Endodermal cell (in vitro differentiated cells): ENCODE measurements around the gene CSTA. TPM values are rescaled to one million over a fixed set of nuclear protein-coding genes. Genes with fewer than 3 reads are reported as not detected.

Source experiments
- DNase-seq: peaks from one replicate; pipeline ENCODE4 v3.0.0-alpha.2; 2017
- H3K27ac ChIP-seq: 2 replicates; pipeline ENCODE4 v1.5.1; 2013; ENCODE audit warnings: mild to moderate bottlenecking, low read depth, low read length, moderate library complexity
- H3K27me3 ChIP-seq: 2 replicates; pipeline ENCODE4 v1.6.1; 2013; ENCODE audit warnings: mild to moderate bottlenecking, low read length, moderate library complexity; ENCODE audit not compliant: insufficient read depth, control insufficient read depth, poor library complexity, severe bottlenecking
- H3K36me3 ChIP-seq: 2 replicates; pipeline ENCODE4 v1.7.0; 2013; ENCODE audit warnings: mild to moderate bottlenecking, low read length, moderate library complexity; ENCODE audit not compliant: control insufficient read depth, insufficient read depth
- H3K4me1 ChIP-seq: one replicate; pipeline ENCODE4 v1.7.0; 2013; ENCODE audit warnings: low read length; ENCODE audit not compliant: control insufficient read depth, insufficient read depth
- H3K4me3 ChIP-seq: 2 replicates; pipeline ENCODE4 v1.5.1; 2013; ENCODE audit warnings: mild to moderate bottlenecking, low read length, moderate library complexity
- H3K9ac ChIP-seq: 2 replicates; pipeline ENCODE4 v1.6.1; 2013; ENCODE audit warnings: mild to moderate bottlenecking, low read length, moderate library complexity; ENCODE audit not compliant: poor library complexity, severe bottlenecking; ENCODE audit errors: extremely low read depth
- H3K9me3 ChIP-seq: 2 replicates; pipeline ENCODE4 v1.6.1; 2013; ENCODE audit warnings: mild to moderate bottlenecking, low read length, moderate library complexity; ENCODE audit not compliant: control insufficient read depth
- H3K27ac Mint-ChIP-seq: 2 replicates; pipeline ENCODE4 v1.8.0; 2020; ENCODE audit warnings: mixed read lengths
- H3K27me3 Mint-ChIP-seq: 2 replicates; pipeline ENCODE4 v1.8.0; 2021; ENCODE audit warnings: mild to moderate bottlenecking, mixed read lengths; ENCODE audit not compliant: insufficient read depth
- H3K36me3 Mint-ChIP-seq: 2 replicates; pipeline ENCODE4 v1.8.0; 2020; ENCODE audit warnings: low read depth, mixed read lengths
- H3K4me1 Mint-ChIP-seq: 2 replicates; pipeline ENCODE4 v1.8.0; 2020; ENCODE audit warnings: mixed read lengths
- H3K4me3 Mint-ChIP-seq: 2 replicates; pipeline ENCODE4 v1.8.0; 2020; ENCODE audit warnings: mild to moderate bottlenecking, moderate library complexity, mixed read lengths
- H3K9me3 Mint-ChIP-seq: 2 replicates; pipeline ENCODE4 v1.8.0; 2020; ENCODE audit warnings: mild to moderate bottlenecking, mixed read lengths
- CTCF ChIP-seq: fragments of 200-600 bp; sonication (generic); conservative IDR thresholded peaks from 2 replicates; pipeline ENCODE4 v1.5.0; 2021; ENCODE audit warnings: antibody characterized with exemption, mild to moderate bottlenecking
- WGBS, 2 experiments: methylation state at CpG; one replicate each; pipeline versions ENCODE4 v1.1.5 to v1.1.7; 2013; ENCODE audit warnings: missing lambda C conversion rate in 2 of 2, mixed read lengths in 1 of 2; ENCODE audit not compliant: insufficient coverage in 1 of 2, insufficient read length in 1 of 2; 5-methylcytosine and 5-hydroxymethylcytosine counted together
- total RNA-seq, 2 donors: library from RNA; stranded (reverse); fragmentation: NEBNext Ultra II Directional in 1 of 2; extraction: Animal tissue kit (Norgen Biotek cat#: 25700) in 1 of 2; gene quantifications; 2 replicates in 1 of 2; 3 replicates in 1 of 2; pipeline ENCODE4 v1.2.1, GENCODE V29; 2021

Gene CSTA
- total RNA-seq, 2 donors from 2014 or later = not detected

GRCh38 chr3:122307094-122307687 is 17.9 kb upstream of the CSTA start:
- no peak for DNase-seq
- H3K9ac ChIP-seq = no peak overlapping the region
- no peaks in the 10 kb centered on the region for H3K36me3 ChIP-seq
- TF ChIP-seq CTCF = no peak
- no peaks in the 10 kb centered on the region for H3K9me3 Mint-ChIP-seq
- peaks cover 92% of the 10 kb centered on the region for H3K27me3 ChIP-seq
- H3K27ac ChIP-seq = no peak overlapping the region
- H3K9me3 ChIP-seq = no peaks in the 10 kb centered on the region
- H3K4me3 ChIP-seq = no peak overlapping the region
- WGBS, 2 experiments = 84 to 95% methylated on average over 2 to 4 of the region's 4 CpGs
- H3K36me3 Mint-ChIP-seq = no peaks in the 10 kb centered on the region
- peaks cover 14% of the 10 kb centered on the region for H3K4me1 Mint-ChIP-seq
- H3K4me3 Mint-ChIP-seq = no peak overlapping the region
- peaks cover 3% of the 10 kb centered on the region for H3K4me1 ChIP-seq
- H3K27me3 Mint-ChIP-seq = peaks cover 69% of the 10 kb centered on the region
- no peak overlapping the region for H3K27ac Mint-ChIP-seq

DNA sequence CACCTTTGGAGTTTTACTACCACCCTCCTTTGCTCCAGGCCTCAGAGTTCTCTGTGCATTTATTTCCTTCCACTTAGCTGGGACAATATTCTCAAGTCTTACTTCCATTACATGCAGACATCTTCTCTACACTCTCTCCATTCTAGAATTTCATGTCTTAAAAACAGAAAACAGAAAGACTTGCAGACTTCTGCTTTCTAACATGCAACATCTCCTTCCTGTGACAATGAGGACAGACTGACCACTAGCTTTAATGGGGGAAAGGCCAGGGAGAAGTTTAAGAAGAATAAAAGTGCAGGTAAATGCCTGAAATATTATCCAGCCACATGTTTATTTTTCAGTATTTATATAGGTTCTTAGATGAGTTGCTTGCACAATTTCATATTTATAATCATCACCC is 17.1 kb upstream of the CSTA start:
- TF ChIP-seq CTCF = no peak
- no peak overlapping the region for H3K4me3 Mint-ChIP-seq
- H3K36me3 ChIP-seq = no peaks in the 10 kb centered on the region
- H3K36me3 Mint-ChIP-seq = no peaks in the 10 kb centered on the region
- H3K4me3 ChIP-seq = no peak overlapping the region
- H3K4me1 Mint-ChIP-seq = peaks cover 14% of the 10 kb centered on the region
- H3K4me1 ChIP-seq = peaks cover 3% of the 10 kb centered on the region
- H3K9me3 Mint-ChIP-seq = no peaks in the 10 kb centered on the region
- peaks cover 91% of the 10 kb centered on the region for H3K27me3 ChIP-seq
- no peaks in the 10 kb centered on the region for H3K9me3 ChIP-seq
- H3K27ac ChIP-seq = no peak overlapping the region
- no peak for DNase-seq
- H3K27ac Mint-ChIP-seq = no peak overlapping the region
- no peak overlapping the region for H3K9ac ChIP-seq
- H3K27me3 Mint-ChIP-seq = peaks cover 68% of the 10 kb centered on the region

GRCh38 chr3:122310361-122310760 is 14.7 kb upstream of the CSTA start:
- no peak for TF ChIP-seq CTCF
- Mint-ChIP-seq H3K4me3 (no peak overlapping the region), H3K4me1 (peaks cover 12% of the 10 kb centered on the region), H3K9me3 (no peaks in the 10 kb centered on the region), H3K27me3 (peaks cover 77% of the 10 kb centered on the region), H3K27ac (no peak overlapping the region), H3K36me3 (no peaks in the 10 kb centered on the region)
- Histone ChIP-seq H3K36me3 (no peaks in the 10 kb centered on the region), H3K9ac (no peak overlapping the region), H3K9me3 (no peaks in the 10 kb centered on the region), H3K27me3 (peaks cover 94% of the 10 kb centered on the region), H3K4me1 (peaks cover 3% of the 10 kb centered on the region), H3K27ac (no peak overlapping the region), H3K4me3 (no peak overlapping the region)
- DNase-seq = no peak
- 89% methylated on average over 1 of the region's 1 CpG; no CpG with 5 or more reads in 1 of the 2 experiments for WGBS, 2 experiments
